ENCODE data around the gene PMIS2. TPM values are rescaled to one million over a fixed set of nuclear protein-coding genes. Genes with fewer than 3 reads are reported as not detected.

PMIS2 gene
- total and polyA plus RNA-seq, 5 experiments from 2014 or later = not detected

DNA sequence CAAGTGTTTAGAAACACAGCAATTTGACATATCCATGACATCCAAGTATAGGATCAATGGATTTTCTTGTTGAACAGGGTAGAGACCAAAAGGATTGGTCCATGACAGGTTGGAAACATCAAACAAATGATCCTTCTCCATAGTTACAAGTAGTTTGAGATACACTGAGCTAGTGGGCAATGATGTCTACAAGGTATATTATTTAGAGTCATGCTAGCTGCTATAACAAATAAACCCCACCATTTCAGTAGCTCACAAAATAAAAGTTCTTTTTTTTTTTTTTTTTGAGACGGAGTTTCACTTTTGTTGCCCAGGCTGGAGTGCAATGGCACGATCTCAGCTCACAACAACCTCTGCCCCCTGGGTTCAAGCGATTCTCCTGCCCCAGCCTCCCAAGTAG is 21.7 kb downstream of the PMIS2 start:
- Mint-ChIP-seq H3K9me3 (peaks cover 0 to 13% (median 5%) of the 10 kb centered on the region in 9 donors), H3K4me3 (no peak overlapping the region), H3K27ac (no peak overlapping the region), H3K36me3 (peaks cover 0 to 6% (median 4%) of the 10 kb centered on the region in 3 donors), H3K27me3 (no peaks in the 10 kb centered on the region), H3K4me1 (peaks cover 5 to 34% (median 24%) of the 10 kb centered on the region in 4 donors)
- DNase-seq (no peak), ATAC-seq (no peak)
- POLR2A ChIA-PET = interaction anchor here (0.7 kb wide), 1 partner anchor 1967 kb away, joined by 6 read pairs; no protein-coding TSS in a partner anchor

DNA sequence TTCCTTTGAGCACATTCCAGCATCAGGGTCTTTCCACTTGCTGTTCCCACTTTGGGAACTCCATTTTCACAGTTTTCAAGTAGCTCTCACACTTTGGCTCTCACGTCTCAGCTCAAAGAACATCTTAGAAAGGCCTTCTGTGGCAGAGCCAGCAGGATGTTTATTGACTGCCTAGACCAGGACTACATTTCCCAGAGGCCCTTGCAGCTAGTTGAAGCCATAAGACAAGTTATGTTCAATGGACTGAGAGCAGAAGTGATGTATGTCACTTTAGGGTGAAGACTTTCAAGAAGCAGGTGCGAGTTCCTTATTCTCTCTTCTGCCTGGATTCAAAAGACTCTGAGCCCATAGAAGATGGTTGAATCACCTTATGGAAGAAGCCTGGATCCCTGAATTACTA is 22.3 kb downstream of the PMIS2 start:
- DNase-seq = no peak
- Mint-ChIP-seq H3K4me3 (peak overlapping the region in 2 of 10 donors; percentile 12 to 37), H3K27me3 (no peaks in the 10 kb centered on the region), H3K9me3 (peaks cover 0 to 13% (median 5%) of the 10 kb centered on the region in 9 donors), H3K4me1 (peaks cover 5 to 34% (median 27%) of the 10 kb centered on the region in 4 donors), H3K27ac (peak overlapping the region in 1 of 10 donors; percentile 7), H3K36me3 (peaks cover 0 to 6% (median 4%) of the 10 kb centered on the region in 3 donors)
- no peak for ATAC-seq
- POLR2A ChIA-PET = interaction anchor here (0.7 kb wide), 1 partner anchor 1967 kb away, joined by 6 read pairs; no protein-coding TSS in a partner anchor

DNA sequence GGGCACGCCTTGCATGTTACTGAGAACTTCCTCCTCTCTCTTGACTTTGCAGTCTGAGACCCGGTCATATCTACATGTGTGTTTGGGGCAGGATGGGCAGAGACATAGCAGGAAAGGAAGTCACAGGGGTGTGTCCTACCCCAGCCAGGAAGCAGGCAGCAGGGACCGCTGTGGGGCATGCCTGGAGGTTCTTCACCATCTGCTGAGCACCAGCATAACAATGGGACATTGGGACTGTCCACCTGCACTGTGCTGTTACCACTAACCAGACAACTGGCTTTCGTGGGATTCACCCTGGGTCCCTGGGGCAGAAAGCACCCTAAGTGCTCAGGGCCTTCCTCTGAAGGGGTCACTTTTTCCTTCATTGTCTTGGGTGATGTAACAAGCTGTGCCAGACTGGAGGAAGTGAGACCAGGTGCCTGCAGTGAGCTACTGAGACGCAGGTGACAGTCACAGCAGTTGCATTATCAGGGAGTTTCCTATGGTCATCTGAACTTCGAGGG is 23.9 kb downstream of the PMIS2 start:
- Mint-ChIP-seq H3K9me3 (peaks cover 0 to 13% (median 5%) of the 10 kb centered on the region in 9 donors), H3K4me1 (peaks cover 7 to 39% (median 28%) of the 10 kb centered on the region in 4 donors), H3K27ac (peak overlapping the region in 7 of 10 donors; percentile 75 to 90 (median 80)), H3K4me3 (peak overlapping the region in 7 of 10 donors; percentile 24 to 56 (median 43)), H3K27me3 (no peaks in the 10 kb centered on the region), H3K36me3 (peaks cover 0 to 6% (median 4%) of the 10 kb centered on the region in 3 donors)
- DNase-seq (peak in 1 of 10 donors; percentile 28), ATAC-seq (peak in 1 of 2 donors; percentile 40)
- POLR2A ChIA-PET = interaction anchor here (4.9 kb wide), 1 partner anchor 34 kb away, joined by 24 read pairs; no protein-coding TSS in a partner anchor

DNA sequence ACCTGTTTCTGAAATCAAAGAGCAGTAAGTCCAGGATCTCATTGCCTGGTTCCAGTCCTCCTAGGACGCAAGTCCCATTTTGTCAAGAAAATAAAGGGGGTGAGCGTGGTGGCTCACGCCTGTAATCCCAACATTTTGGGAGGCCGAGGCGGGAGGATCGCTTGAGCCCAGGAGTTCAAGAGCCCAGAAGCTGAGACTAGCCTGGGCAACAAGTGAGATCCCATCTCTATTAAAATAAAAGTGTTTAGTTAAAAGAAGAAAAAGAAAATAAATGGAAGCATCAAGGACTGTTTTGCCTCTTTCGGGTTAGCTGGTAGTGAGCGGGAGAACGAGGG is 26.2 kb downstream of the PMIS2 start:
- peaks cover 6 to 14% (median 8%) of the 10 kb centered on the region in 3 donors for H3K36me3 Mint-ChIP-seq
- H3K4me3 Mint-ChIP-seq = peak overlapping the region; percentile 82 to 92 (median 89)
- H3K27me3 Mint-ChIP-seq = no peaks in the 10 kb centered on the region
- no peak for DNase-seq
- no peak for ATAC-seq
- peaks cover 9 to 39% (median 28%) of the 10 kb centered on the region in 4 donors for H3K4me1 Mint-ChIP-seq
- peak overlapping the region; percentile 83 to 98 (median 93) for H3K27ac Mint-ChIP-seq
- H3K9me3 Mint-ChIP-seq = peaks cover 0 to 10% (median 4%) of the 10 kb centered on the region in 9 donors
- POLR2A ChIA-PET = interaction anchor here (1.0 to 4.9 kb wide), 5 partner anchors 10 to 122 kb away, joined by 3 to 24 read pairs (median 8); partner anchors contain the start of gene COX6B1

DNA sequence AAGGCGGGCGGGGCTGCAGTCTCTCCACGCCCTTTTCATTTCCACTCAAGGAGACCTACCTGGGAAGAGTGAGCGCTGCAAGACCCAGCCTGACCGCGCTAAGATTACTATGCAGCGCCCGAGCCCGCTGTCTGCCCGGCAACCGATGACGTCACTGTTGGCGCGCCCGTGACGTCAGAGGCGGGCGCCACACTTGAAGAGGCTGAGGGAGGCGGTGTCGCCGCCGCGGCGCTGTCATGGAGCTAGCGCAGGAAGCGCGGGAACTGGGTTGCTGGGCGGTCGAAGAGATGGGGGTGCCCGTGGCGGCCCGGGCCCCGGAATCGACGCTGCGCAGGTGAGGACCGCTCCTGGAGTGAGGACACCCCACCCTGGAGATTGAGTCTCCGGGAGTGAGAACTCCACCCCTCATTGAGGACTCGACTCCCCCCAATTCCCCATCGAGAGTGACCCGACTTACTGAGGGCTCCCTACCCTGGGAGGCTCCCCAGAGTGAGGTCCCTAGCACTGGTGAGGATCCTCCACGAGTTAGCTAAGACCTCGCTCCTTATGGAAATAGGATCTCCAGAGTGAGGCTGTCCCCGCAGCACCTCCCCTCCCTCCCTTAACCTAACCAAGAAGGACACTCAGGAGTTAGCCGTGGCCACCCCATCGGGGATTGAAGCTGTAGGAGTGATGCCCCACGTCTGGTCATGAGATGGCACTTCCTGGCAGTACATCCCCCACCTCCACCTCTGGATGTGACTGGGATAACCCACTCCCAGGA is 26.8 kb downstream of the PMIS2 start, which contains the start of gene HAUS5:
TSS of gene HAUS5 (plus strand) at position 177 of the 763 bp plus-strand sequence. CDS start at position 237, 60 bp downstream.
- Mint-ChIP-seq H3K4me1 (peaks cover 9 to 39% (median 28%) of the 10 kb centered on the region in 4 donors), H3K9me3 (peaks cover 0 to 7% (median 4%) of the 10 kb centered on the region in 9 donors), H3K27ac (peak within 1 kb of the TSS; percentile 83 to 98 (median 93)), H3K27me3 (no peaks in the 10 kb centered on the region), H3K4me3 (peak within 1 kb of the TSS; percentile 82 to 92 (median 89)), H3K36me3 (peaks cover 4 to 14% (median 6%) of the 10 kb centered on the region in 3 donors)
- POLR2A ChIA-PET = interaction anchor here (1.0 to 4.9 kb wide), 5 partner anchors 15 to 121 kb away, joined by 5 to 24 read pairs (median 10); partner anchors contain the start of gene COX6B1
- DNase-seq (peak; percentile 92 to 97 (median 95)), ATAC-seq (peak; percentile 91 to 94)

DNA sequence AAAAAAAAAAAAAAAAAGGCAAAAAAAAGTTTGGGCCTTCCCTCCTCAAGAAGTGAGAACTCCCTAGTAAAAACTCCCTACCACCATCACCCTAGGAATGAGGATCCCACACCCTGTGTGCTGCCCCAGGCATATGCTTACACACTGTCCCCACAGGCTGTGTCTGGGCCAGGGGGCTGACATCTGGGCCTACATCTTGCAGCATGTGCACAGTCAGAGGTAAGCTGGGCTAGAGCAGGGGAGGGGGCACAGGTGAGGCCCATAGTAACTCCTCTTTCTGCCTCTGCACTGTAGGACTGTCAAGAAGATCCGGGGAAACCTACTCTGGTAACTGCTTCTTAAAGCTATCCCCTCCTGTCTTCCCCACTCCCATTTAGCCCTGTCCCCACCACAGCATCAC is 27.6 kb downstream of the PMIS2 start:
- peaks cover 8 to 38% (median 24%) of the 10 kb centered on the region in 4 donors for H3K4me1 Mint-ChIP-seq
- ATAC-seq = no peak
- DNase-seq = no peak
- peaks cover 0 to 3% (median 0%) of the 10 kb centered on the region in 9 donors for H3K9me3 Mint-ChIP-seq
- H3K4me3 Mint-ChIP-seq = peak overlapping the region; percentile 65 to 92 (median 88)
- peaks cover under 1 to 14% (median 4%) of the 10 kb centered on the region in 3 donors for H3K36me3 Mint-ChIP-seq
- peak overlapping the region in 9 of 10 donors; percentile 53 to 96 (median 83) for H3K27ac Mint-ChIP-seq
- H3K27me3 Mint-ChIP-seq = no peaks in the 10 kb centered on the region
- POLR2A ChIA-PET = interaction anchor here (1.0 to 4.9 kb wide), 4 partner anchors 14 to 120 kb away, joined by 5 to 24 read pairs (median 12); partner anchors contain the start of gene COX6B1

DNA sequence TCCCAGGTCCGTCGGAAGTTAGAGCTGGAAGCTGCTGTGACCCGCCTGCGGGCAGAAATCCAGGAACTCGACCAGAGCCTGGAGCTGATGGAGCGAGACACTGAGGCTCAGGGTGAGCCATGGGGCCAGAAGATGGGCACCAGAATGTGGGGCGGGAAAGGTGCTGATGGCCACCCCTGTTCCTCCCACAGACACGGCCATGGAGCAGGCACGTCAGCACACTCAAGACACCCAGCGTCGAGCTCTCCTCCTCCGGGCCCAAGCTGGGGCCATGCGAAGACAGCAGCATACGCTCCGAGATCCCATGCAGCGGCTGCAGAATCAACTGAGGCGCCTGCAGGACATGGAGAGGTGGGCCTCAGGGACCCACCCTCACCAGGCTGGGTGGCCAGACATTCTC is 29.1 kb downstream of the PMIS2 start:
- POLR2A ChIA-PET = no interaction called here
- no peaks in the 10 kb centered on the region for H3K9me3 Mint-ChIP-seq
- ATAC-seq (no peak), DNase-seq (no peak)
- peaks cover 0 to 16% (median 4%) of the 10 kb centered on the region in 3 donors for H3K36me3 Mint-ChIP-seq
- peak overlapping the region in 1 of 10 donors; percentile 60 for H3K27ac Mint-ChIP-seq
- no peaks in the 10 kb centered on the region for H3K27me3 Mint-ChIP-seq
- peaks cover 3 to 27% (median 13%) of the 10 kb centered on the region in 4 donors for H3K4me1 Mint-ChIP-seq
- H3K4me3 Mint-ChIP-seq = peak overlapping the region in 1 of 10 donors; percentile 26

DNA sequence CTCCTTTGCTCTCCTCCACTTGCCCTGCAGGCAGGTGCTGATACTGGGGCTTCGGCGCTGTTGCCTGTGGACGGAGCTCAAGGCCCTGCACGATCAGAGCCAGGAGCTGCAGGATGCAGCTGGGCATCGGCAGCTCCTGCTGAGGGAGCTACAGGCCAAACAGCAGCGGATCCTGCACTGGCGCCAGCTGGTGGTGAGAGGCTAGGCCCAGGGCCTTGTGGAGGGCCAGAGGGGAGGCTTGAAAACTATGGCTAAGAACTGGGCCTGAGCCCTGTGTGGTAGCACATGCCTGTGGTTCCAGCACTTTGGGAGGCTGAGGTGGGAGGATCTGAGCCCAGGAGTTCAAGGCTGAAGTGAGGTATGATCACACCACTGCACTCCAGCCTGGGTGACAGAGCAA is 32.9 kb downstream of the PMIS2 start:
- POLR2A ChIA-PET = no interaction called here
- Mint-ChIP-seq H3K4me3 (no peak overlapping the region), H3K27me3 (no peaks in the 10 kb centered on the region), H3K36me3 (peaks cover 2 to 25% (median 4%) of the 10 kb centered on the region in 3 donors), H3K9me3 (no peaks in the 10 kb centered on the region), H3K4me1 (peaks cover 0 to 4% (median under 1%) of the 10 kb centered on the region in 4 donors), H3K27ac (peak overlapping the region in 1 of 10 donors; percentile 32)
- ATAC-seq = no peak
- DNase-seq = no peak

DNA sequence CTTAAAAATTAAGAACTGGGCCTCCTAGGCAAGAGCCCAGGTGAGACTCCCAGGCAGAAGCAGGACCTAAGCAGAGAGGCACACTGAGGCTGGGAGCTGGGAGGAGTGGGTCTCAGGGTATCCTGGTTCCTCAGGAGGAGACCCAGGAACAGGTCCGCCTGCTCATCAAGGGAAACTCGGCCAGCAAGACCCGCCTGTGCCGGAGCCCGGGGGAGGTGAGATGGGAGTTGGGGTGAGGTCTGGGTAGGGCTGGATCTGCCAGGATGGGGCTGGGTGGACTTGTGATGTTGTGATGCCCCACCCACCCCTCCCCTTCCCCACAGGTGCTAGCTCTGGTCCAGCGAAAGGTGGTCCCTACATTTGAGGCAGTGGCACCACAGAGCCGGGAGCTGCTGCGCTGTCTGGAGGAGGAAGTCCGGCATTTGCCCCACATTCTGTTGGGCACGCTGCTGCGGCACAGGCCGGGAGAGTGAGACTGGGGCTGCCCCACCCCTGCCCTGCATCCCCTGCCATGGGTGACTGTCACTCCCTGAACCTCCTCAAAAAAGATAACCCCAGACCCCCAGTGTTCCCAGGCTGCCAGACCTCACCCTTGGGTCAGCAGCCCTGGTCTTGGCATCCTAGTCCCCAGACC is 33.4 kb downstream of the PMIS2 start:
- no peaks in the 10 kb centered on the region for H3K27me3 Mint-ChIP-seq
- no peaks in the 10 kb centered on the region for H3K9me3 Mint-ChIP-seq
- H3K36me3 Mint-ChIP-seq = peaks cover 2 to 25% (median 4%) of the 10 kb centered on the region in 3 donors
- DNase-seq (no peak), ATAC-seq (no peak)
- no peak overlapping the region for H3K27ac Mint-ChIP-seq
- POLR2A ChIA-PET = no interaction called here
- no peak overlapping the region for H3K4me3 Mint-ChIP-seq
- peaks cover 0 to 4% (median 0%) of the 10 kb centered on the region in 4 donors for H3K4me1 Mint-ChIP-seq

DNA sequence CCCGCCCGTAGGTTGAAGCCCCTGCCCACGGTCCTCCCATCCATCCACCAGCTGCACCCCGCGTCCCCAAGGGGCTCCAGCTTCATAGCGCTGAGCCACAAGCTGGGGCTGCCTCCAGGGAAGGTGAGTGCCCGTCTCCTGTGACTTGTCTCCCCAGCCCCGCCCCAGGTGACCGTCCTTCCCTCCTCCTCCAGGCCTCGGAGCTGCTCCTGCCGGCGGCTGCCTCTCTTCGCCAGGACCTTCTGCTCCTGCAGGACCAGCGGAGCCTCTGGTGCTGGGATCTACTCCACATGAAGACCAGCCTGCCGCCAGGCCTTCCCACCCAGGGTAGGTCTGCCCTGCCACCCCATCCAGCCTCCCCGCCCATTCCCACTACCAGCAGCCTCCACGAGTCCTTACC is 34.0 kb downstream of the PMIS2 start:
- H3K27ac Mint-ChIP-seq = no peak overlapping the region
- H3K9me3 Mint-ChIP-seq = no peaks in the 10 kb centered on the region
- no peak for DNase-seq
- no peaks in the 10 kb centered on the region for H3K27me3 Mint-ChIP-seq
- peaks cover 2 to 25% (median 4%) of the 10 kb centered on the region in 3 donors for H3K36me3 Mint-ChIP-seq
- no peak for ATAC-seq
- H3K4me1 Mint-ChIP-seq = peaks cover 0 to 4% (median 0%) of the 10 kb centered on the region in 4 donors
- POLR2A ChIA-PET = no interaction called here
- H3K4me3 Mint-ChIP-seq = no peak overlapping the region

DNA sequence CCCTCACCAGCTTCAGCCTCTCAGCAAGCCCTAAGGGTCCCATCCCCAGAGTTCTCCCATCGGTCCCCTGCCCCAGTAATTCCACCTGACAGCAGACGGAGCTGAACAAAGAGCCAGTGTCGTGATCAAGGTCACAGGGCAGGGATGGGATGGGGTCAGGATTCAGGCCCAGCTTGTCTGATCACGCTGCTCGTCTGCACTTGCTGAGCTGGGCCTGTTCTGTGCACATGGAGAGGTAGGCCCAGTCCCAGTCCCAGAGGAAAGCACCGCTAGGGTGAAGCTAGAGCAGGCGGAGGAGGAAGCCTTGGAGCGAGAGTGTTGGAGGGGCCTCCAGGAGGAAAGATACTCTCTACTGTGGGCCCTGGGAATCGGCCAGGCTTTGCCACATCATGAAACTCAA is 35.7 kb downstream of the PMIS2 start:
- POLR2A ChIA-PET = no interaction called here
- Mint-ChIP-seq H3K4me1 (peaks cover 0 to 2% (median under 1%) of the 10 kb centered on the region in 4 donors), H3K27me3 (no peaks in the 10 kb centered on the region), H3K9me3 (no peaks in the 10 kb centered on the region), H3K4me3 (no peak overlapping the region), H3K27ac (peak overlapping the region in 1 of 10 donors; percentile 48), H3K36me3 (peaks cover 0 to 15% (median 2%) of the 10 kb centered on the region in 3 donors)
- no peak for DNase-seq
- no peak for ATAC-seq

DNA sequence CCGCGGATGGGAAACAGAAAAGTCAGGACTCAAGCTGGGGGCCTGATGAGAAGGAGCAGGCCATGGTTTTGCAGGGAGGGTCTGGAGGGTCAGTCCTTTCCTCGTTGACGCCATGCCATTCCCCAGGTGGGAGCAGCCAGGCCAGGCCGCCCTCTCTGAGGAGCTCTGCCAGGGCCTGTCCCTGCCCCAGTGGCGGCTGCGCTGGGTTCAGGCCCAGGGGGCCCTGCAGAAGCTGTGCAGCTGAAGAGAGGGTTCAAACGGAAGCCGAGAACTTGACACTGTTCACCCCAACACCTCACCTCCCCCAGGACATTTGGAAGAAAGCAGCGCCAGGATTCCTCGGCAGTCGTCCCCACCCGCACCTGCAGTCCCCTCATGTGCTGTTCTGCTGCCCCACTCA is 36.8 kb downstream of the PMIS2 start:
- ATAC-seq (no peak), DNase-seq (no peak)
- no peak overlapping the region for H3K4me3 Mint-ChIP-seq
- POLR2A ChIA-PET = interaction anchor here (1.0 kb wide), 1 partner anchor 11 kb away, joined by 3 read pairs; no protein-coding TSS in a partner anchor
- H3K27me3 Mint-ChIP-seq = no peaks in the 10 kb centered on the region
- peak overlapping the region in 2 of 10 donors; percentile 51 to 71 for H3K27ac Mint-ChIP-seq
- no peaks in the 10 kb centered on the region for H3K9me3 Mint-ChIP-seq
- peaks cover 0 to 11% (median 2%) of the 10 kb centered on the region in 3 donors for H3K36me3 Mint-ChIP-seq
- peaks cover 0 to 2% (median under 1%) of the 10 kb centered on the region in 4 donors for H3K4me1 Mint-ChIP-seq
